ENCODE measurements around the gene CAGE1.

CAGE1 gene

GRCh38 chr6:7425808-7426190 lies 36.3 kb upstream of the CAGE1 start:
- Histone ChIP-seq H3K4me2 (no peak overlapping the region), H3K27me3 (no peaks in the 10 kb centered on the region), H4K20me1 (no peaks in the 10 kb centered on the region), H3K27ac (no peak overlapping the region), H3K4me1 (no peaks in the 10 kb centered on the region), H3K36me3 (no peaks in the 10 kb centered on the region; the same call in 1 of the 2 replicates), H3K9me3 (peaks cover 14% of the 10 kb centered on the region), H3K9ac (no peak overlapping the region), H3K4me3 (no peak overlapping the region)
- no peak for TF ChIP-seq Cebpa-rat (IDR thresholded peaks at IDR 0.05)

GRCh38 chr6:7424967-7425807 lies 35.6 kb upstream of the CAGE1 start:
- no peak for TF ChIP-seq Cebpa-rat (IDR thresholded peaks at IDR 0.05)
- Histone ChIP-seq H4K20me1 (no peaks in the 10 kb centered on the region), H3K36me3 (peaks cover under 1% of the 10 kb centered on the region; the same call in 1 of the 2 replicates), H3K4me1 (no peaks in the 10 kb centered on the region), H3K9me3 (peaks cover 14% of the 10 kb centered on the region), H3K9ac (no peak overlapping the region), H3K27ac (no peak overlapping the region), H3K27me3 (no peaks in the 10 kb centered on the region), H3K4me3 (no peak overlapping the region), H3K4me2 (no peak overlapping the region)

DNA sequence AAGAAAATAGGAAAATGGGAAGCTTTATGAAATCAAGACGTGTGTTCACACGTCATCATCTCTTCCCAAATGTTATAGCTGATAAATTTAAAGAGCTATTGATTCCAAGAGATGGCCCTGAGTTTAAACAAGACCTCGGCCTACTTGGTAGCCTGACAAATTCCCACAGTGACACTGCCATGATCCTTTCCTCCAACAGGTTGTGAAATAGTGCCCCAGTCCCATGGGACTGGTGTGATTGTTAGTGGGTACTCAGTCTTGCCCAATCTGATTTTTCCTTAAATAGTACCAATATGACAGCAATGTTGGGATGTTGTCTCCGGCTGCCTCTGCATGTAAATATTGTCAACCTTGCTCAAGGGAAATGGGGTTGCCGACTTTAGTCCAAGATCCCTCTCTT lies 34.5 kb upstream of the CAGE1 start:
- no peak overlapping the region for H3K9ac ChIP-seq
- no peaks in the 10 kb centered on the region for H3K4me1 ChIP-seq
- H3K27me3 ChIP-seq, result no peaks in the 10 kb centered on the region
- no peak overlapping the region for H3K4me2 ChIP-seq
- H3K27ac ChIP-seq, result no peak overlapping the region
- H3K36me3 ChIP-seq, result peaks cover 12% of the 10 kb centered on the region
- H3K9me3 ChIP-seq, result peaks cover 14% of the 10 kb centered on the region
- no peak overlapping the region for H3K4me3 ChIP-seq
- H4K20me1 ChIP-seq, result no peaks in the 10 kb centered on the region
- TF ChIP-seq Cebpa-rat (IDR thresholded peaks at IDR 0.05), result no peak

GRCh38 chr6:7421066-7421465 lies 31.5 kb upstream of the CAGE1 start:
- Histone ChIP-seq H3K27me3 (no peaks in the 10 kb centered on the region), H3K4me1 (no peaks in the 10 kb centered on the region), H3K4me2 (no peak overlapping the region), H3K9me3 (peaks cover 11% of the 10 kb centered on the region), H3K9ac (no peak overlapping the region), H3K36me3 (peaks cover 41% of the 10 kb centered on the region), H3K27ac (no peak overlapping the region), H3K4me3 (no peak overlapping the region), H4K20me1 (no peaks in the 10 kb centered on the region)
- TF ChIP-seq Cebpa-rat (IDR thresholded peaks at IDR 0.05), result no peak

DNA sequence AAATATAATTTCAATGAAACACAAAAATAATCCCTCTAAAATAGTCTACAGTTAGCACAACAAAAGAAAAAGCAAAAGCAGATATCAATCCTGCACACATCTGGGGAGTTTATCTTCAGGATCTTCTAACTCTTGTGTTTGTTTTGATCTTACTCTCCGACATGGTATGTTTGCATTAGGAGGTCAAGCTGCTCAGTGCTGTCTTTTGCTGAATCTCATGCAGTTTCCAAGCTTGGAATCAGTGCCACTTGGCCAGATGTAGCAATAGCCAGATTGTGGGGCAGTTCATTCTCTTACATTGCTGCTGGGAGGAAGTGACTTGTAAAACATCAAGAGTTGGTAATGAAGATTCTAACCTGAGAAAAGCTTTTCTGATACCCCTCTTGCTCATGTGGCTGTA lies 29.5 kb upstream of the CAGE1 start:
- H3K4me3 ChIP-seq, result no peak overlapping the region
- H3K4me1 ChIP-seq, result no peaks in the 10 kb centered on the region
- H3K9me3 ChIP-seq, result no peaks in the 10 kb centered on the region
- H4K20me1 ChIP-seq, result no peaks in the 10 kb centered on the region
- no peak overlapping the region for H3K9ac ChIP-seq
- TF ChIP-seq Cebpa-rat (IDR thresholded peaks at IDR 0.05), result no peak
- H3K36me3 ChIP-seq, result peaks cover 61% of the 10 kb centered on the region
- H3K4me2 ChIP-seq, result no peak overlapping the region
- H3K27me3 ChIP-seq, result no peaks in the 10 kb centered on the region
- H3K27ac ChIP-seq, result no peak overlapping the region

DNA sequence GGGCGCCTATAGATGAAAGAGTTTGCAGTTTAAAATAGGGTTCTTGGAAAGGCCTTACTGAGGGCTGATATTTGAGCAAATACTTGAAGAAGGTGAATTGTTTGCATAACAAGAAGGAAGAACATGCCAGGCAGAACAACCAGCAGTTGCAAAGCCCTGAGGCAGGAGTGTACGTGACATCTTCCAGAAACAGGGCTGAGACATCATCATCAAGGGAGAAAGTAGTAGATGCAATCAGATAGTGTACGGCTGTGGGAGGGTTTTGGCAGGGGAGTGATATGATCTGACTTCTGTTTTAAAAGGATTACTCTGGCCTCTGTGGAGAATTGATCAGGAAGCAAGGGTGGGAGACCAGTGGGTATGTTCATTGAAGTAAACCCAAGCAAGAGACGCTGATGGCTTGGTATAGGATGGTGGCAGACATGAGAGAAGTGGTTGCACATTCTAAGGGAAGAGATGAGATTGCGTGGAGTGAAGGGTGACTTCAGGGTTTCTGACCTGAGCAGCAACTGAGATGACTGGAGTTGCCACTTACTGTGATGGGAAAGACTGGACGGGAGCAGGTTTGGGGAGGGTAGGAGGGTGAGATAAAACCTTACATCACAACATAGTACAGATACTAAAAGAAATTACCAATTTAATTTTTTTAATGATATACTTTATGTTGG lies 28.8 kb upstream of the CAGE1 start:
- Histone ChIP-seq H3K36me3 (peaks cover 68% of the 10 kb centered on the region), H3K4me3 (no peak overlapping the region), H4K20me1 (no peaks in the 10 kb centered on the region), H3K9me3 (no peaks in the 10 kb centered on the region), H3K4me1 (no peaks in the 10 kb centered on the region), H3K9ac (no peak overlapping the region), H3K27me3 (no peaks in the 10 kb centered on the region), H3K27ac (no peak overlapping the region), H3K4me2 (no peak overlapping the region)
- no peak for TF ChIP-seq Cebpa-rat (IDR thresholded peaks at IDR 0.05)

DNA sequence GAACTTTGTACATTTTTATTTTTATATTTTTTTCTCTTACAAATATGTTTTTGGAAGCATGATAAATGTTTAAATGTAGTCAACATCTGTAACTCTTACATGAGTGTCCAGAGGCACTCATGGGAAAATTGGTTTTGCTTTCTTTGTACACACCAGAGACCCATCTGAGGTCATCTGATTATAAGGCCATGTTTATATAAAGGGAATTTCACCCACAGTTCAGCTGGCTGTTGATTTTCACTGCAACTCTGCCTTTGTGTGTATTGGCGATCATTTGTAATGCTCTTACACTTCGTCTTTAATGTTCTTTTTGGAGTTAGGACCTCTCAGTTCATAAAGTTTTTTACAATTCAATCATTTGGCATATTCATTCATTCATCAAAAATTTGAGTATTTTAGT lies 28.1 kb upstream of the CAGE1 start:
- no peak overlapping the region for H3K27ac ChIP-seq
- H3K4me2 ChIP-seq, result no peak overlapping the region
- peaks cover 73% of the 10 kb centered on the region for H3K36me3 ChIP-seq
- H3K27me3 ChIP-seq, result no peaks in the 10 kb centered on the region
- no peaks in the 10 kb centered on the region for H3K4me1 ChIP-seq
- no peak for TF ChIP-seq Cebpa-rat (IDR thresholded peaks at IDR 0.05)
- no peak overlapping the region for H3K4me3 ChIP-seq
- no peaks in the 10 kb centered on the region for H4K20me1 ChIP-seq
- no peaks in the 10 kb centered on the region for H3K9me3 ChIP-seq
- H3K9ac ChIP-seq, result no peak overlapping the region

GRCh38 chr6:7414811-7415210 lies 25.3 kb upstream of the CAGE1 start:
- no peaks in the 10 kb centered on the region for H4K20me1 ChIP-seq
- H3K4me3 ChIP-seq, result no peak overlapping the region
- no peaks in the 10 kb centered on the region for H3K4me1 ChIP-seq
- H3K36me3 ChIP-seq, result peaks cover 96% of the 10 kb centered on the region
- no peaks in the 10 kb centered on the region for H3K27me3 ChIP-seq
- H3K9me3 ChIP-seq, result no peaks in the 10 kb centered on the region
- H3K4me2 ChIP-seq, result no peak overlapping the region
- H3K27ac ChIP-seq, result no peak overlapping the region
- TF ChIP-seq Cebpa-rat (IDR thresholded peaks at IDR 0.05), result no peak
- no peak overlapping the region for H3K9ac ChIP-seq

- H3K9ac ChIP-seq, result no peak overlapping the region
- H3K9me3 ChIP-seq, result no peaks in the 10 kb centered on the region
- no peak overlapping the region for H3K27ac ChIP-seq
- no peak overlapping the region for H3K4me3 ChIP-seq
- no peaks in the 10 kb centered on the region for H3K27me3 ChIP-seq
- H3K4me1 ChIP-seq, result no peaks in the 10 kb centered on the region
- H3K36me3 ChIP-seq, result peaks cover 96% of the 10 kb centered on the region
- TF ChIP-seq Cebpa-rat (IDR thresholded peaks at IDR 0.05), result no peak
- no peaks in the 10 kb centered on the region for H4K20me1 ChIP-seq
- H3K4me2 ChIP-seq, result no peak overlapping the region
These were observed 23.7 kb upstream of the CAGE1 start for GRCh38 chr6:7413151-7413823.

- peaks cover 96% of the 10 kb centered on the region for H3K36me3 ChIP-seq
- H3K4me1 ChIP-seq, result no peaks in the 10 kb centered on the region
- no peaks in the 10 kb centered on the region for H4K20me1 ChIP-seq
- H3K27me3 ChIP-seq, result no peaks in the 10 kb centered on the region
- H3K4me3 ChIP-seq, result no peak overlapping the region
- H3K4me2 ChIP-seq, result no peak overlapping the region
- H3K9me3 ChIP-seq, result no peaks in the 10 kb centered on the region
- H3K27ac ChIP-seq, result no peak overlapping the region
- no peak for TF ChIP-seq Cebpa-rat (IDR thresholded peaks at IDR 0.05)
- no peak overlapping the region for H3K9ac ChIP-seq
These were observed 21.8 kb upstream of the CAGE1 start for GRCh38 chr6:7411328-7411727.
